A673 (cell line): Measurements from ENCODE around the gene KCNC1. TPM values are rescaled to one million over a fixed set of nuclear protein-coding genes. Genes with fewer than 3 reads are reported as not detected.

ENCODE experiments used
- BruUV-seq: library from RNA; stranded (reverse); fragments of 400-500 nt; replicated peaks from 2 replicates; lab custom pipeline; 2021; lab: Mats Ljungman, UMichigan
- CTCF ChIA-PET: fragments of 300-600 bp; sonication (Branson Sonifier 250); formaldehyde crosslinking; loops from one replicate; lab custom pipeline; 2022; ENCODE audit warnings: antibody characterized with exemption; lab: Charles Lee
- POLR2A ChIA-PET: fragments of 300-600 bp; sonication (Branson Sonifier 250); formaldehyde crosslinking; loops from one replicate; lab custom pipeline; 2022; ENCODE audit warnings: antibody characterized with exemption; ENCODE audit not compliant: low non-redundant PET; lab: Charles Lee
- DNase-seq: peaks from one replicate; pipeline ENCODE4 v3.0.0-alpha.2; 2015; ENCODE audit warnings: low spot score
- H3K27ac ChIP-seq: fragments of 200-600 bp; sonication (generic); 2 replicates; pipeline ENCODE4 v1.5.1; 2016; ENCODE audit warnings: mixed run types, low read depth, mild to moderate bottlenecking, mixed read lengths, antibody characterized with exemption, low read length; ENCODE audit not compliant: poor library complexity, severe bottlenecking
- H3K27me3 ChIP-seq: fragments of 200-600 bp; sonication (generic); replicated peaks from 2 replicates; pipeline ENCODE4 v1.6.1; 2017; ENCODE audit warnings: mixed run types, low read depth, mild to moderate bottlenecking, mixed read lengths, antibody characterized with exemption, low read length; ENCODE audit not compliant: insufficient read depth, poor library complexity
- H3K36me3 ChIP-seq: fragments of 200-600 bp; sonication (generic); 2 replicates; pipeline ENCODE4 v1.6.1; 2016; ENCODE audit warnings: mixed run types, mild to moderate bottlenecking, mixed read lengths, antibody characterized with exemption, low read length; ENCODE audit not compliant: insufficient read depth, poor library complexity, severe bottlenecking
- H3K4me1 ChIP-seq: fragments of 200-600 bp; sonication (generic); 2 replicates; pipeline ENCODE4 v1.6.1; 2017; ENCODE audit warnings: mixed run types, mild to moderate bottlenecking, mixed read lengths, antibody characterized with exemption, low read length; ENCODE audit not compliant: insufficient read depth, poor library complexity, severe bottlenecking
- H3K4me3 ChIP-seq: fragments of 200-600 bp; sonication (generic); 2 replicates; pipeline ENCODE4 v1.5.1; 2016; ENCODE audit warnings: low read depth, mixed run types, mild to moderate bottlenecking, mixed read lengths, low read length; ENCODE audit not compliant: poor library complexity, severe bottlenecking
- H3K9me3 ChIP-seq: fragments of 200-600 bp; sonication (generic); 2 replicates; pipeline ENCODE4 v1.6.1; 2016; ENCODE audit warnings: mixed run types, low read depth, mild to moderate bottlenecking, mixed read lengths, antibody characterized with exemption, low read length; ENCODE audit not compliant: poor library complexity, severe bottlenecking
- CTCF ChIP-seq: fragments of 300-800, 200-600 bp; sonication (generic); conservative IDR thresholded peaks from 2 replicates; pipeline ENCODE4 v1.5.1; 2017; ENCODE audit warnings: low read depth, mild to moderate bottlenecking, antibody characterized with exemption, low read length, moderate library complexity, mixed read lengths
- EZH2 ChIP-seq: fragments of 200-600 bp; sonication (generic); IDR thresholded peaks from 2 replicates; pipeline ENCODE4 v1.6.1; 2017; ENCODE audit warnings: borderline replicate concordance, low read depth, mild to moderate bottlenecking, mixed read lengths, antibody characterized with exemption, low read length; ENCODE audit not compliant: poor library complexity, severe bottlenecking
- intact Hi-C: fragments of 100-400 bp; cut with micrococcal nuclease; formaldehyde crosslinking; loops from one replicate; pipeline ENCODE4 v1.10.0; 2022; ENCODE audit not compliant: unreplicated experiment
- total RNA-seq: library from RNA; stranded (reverse); gene quantifications from 2 replicates; pipeline ENCODE4 v1.2.3, GENCODE V29; 2021

Gene KCNC1
- total RNA-seq, 1 experiment from 2014 or later, result 0.09 TPM

DNA sequence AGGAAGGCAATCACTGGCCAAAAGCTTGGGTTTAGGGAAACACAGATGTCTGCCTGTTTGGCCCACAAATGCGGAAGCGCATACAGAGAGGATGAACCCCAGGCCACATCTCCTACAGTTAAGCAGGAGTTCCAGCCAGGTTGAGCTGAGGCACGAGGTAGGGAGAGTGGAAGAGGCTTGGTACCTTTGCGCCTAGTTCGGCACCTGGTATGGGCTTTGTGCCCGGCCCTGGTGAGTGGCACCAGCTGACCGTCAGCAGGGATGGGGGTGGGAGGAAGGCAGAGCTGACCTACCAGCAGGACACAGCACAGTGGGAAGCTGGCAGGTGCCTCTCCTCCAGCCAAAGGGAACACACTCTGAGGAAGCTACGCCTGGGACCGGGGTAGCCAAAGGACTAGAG, 57.6 kb downstream of the KCNC1 start:
- TF ChIP-seq CTCF, result no peak
- BruUV-seq, result no TSS peak
- POLR2A ChIA-PET, result no interaction called here

DNA sequence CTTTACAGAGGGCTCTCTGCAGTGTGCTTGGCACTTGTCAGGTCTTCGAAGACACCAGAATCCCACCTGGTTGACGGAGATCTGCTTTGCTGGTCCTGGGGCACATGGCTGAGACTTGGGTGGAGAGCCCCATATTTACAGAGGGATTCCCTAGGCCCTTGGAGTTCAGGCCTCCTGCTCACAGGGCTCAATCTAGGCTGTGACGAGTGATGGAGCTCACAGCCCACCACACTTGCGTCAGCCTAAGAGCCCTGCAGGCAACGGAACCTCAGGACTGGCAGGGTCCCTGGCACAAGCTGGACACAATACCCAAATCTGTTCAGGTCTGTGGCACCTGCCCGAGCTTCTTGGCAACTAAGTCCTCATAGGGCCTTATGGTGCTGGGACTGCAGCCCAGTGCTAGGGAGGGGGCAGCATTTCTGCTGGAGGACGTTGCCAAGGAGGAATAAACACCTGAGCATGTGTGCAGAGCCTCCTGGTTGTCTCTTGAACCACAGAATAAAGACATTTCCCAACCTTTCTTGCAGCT, 59.1 kb downstream of the KCNC1 start:
- intact Hi-C loops, result no loop called here
- no peak overlapping the region for H3K27ac ChIP-seq
- POLR2A ChIA-PET, result no interaction called here
- DNase-seq, result no peak
- no TSS peak for BruUV-seq
- no peaks in the 10 kb centered on the region for H3K36me3 ChIP-seq
- H3K4me3 ChIP-seq, result no peak overlapping the region
- H3K27me3 ChIP-seq, result no peaks in the 10 kb centered on the region
- TF ChIP-seq EZH2 (no peak), CTCF (no peak)
- H3K9me3 ChIP-seq, result no peaks in the 10 kb centered on the region
- CTCF ChIA-PET, result no interaction called here
- H3K4me1 ChIP-seq, result no peaks in the 10 kb centered on the region

More for the DNA sequence above, 57.6 kb downstream of the KCNC1 start:
- no peak for DNase-seq
- CTCF ChIA-PET, result no interaction called here
- no peak overlapping the region for H3K27ac ChIP-seq
- H3K27me3 ChIP-seq, result no peaks in the 10 kb centered on the region
- H3K4me1 ChIP-seq, result no peaks in the 10 kb centered on the region
- no peaks in the 10 kb centered on the region for H3K9me3 ChIP-seq
- no peak overlapping the region for H3K4me3 ChIP-seq
- H3K36me3 ChIP-seq, result no peaks in the 10 kb centered on the region
- intact Hi-C loops, result no loop called here

DNA sequence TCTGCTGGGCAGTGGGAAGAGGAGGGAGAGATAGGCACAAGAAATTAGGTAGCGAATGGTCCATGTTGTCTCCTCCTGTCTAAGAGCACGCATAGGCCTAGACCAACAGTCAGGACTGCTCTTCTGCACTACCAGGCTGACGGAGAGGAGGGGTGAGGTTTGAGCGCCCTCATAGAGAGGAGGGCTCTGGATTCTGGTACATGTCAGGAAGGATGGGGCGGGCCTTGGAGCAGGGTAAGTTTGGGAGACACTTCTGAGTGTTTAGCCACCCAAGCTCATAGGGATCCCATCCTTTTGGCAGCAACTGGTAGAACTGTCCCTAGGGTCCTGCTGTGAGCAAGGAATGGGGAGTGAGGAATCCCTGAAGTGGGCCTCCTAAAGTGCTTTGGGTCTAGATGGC, 60.4 kb downstream of the KCNC1 start:
- TF ChIP-seq CTCF (no peak), EZH2 (no peak)
- ChIA-PET CTCF (no interaction called here), POLR2A (no interaction called here)
- Histone ChIP-seq H3K27ac (no peak overlapping the region), H3K36me3 (no peaks in the 10 kb centered on the region), H3K9me3 (no peaks in the 10 kb centered on the region), H3K4me3 (no peak overlapping the region), H3K4me1 (no peaks in the 10 kb centered on the region), H3K27me3 (no peaks in the 10 kb centered on the region)
- intact Hi-C loops, result no loop called here
- no peak for DNase-seq
- BruUV-seq, result no TSS peak
